Neural progenitor cell (in vitro differentiated cells): ENCODE data around the gene RELN.

ENCODE experiments used
- CTCF ChIP-seq: fragments of 200-600 bp; sonication (generic); IDR thresholded peaks from 2 replicates; pipeline ENCODE4 v1.5.1; 2017; ENCODE audit warnings: antibody characterized with exemption, mild to moderate bottlenecking
- EZH2 ChIP-seq: fragments of 200-600 bp; sonication (generic); IDR thresholded peaks from 2 replicates; pipeline ENCODE4 v1.6.1; 2017; ENCODE audit warnings: antibody characterized with exemption, mild to moderate bottlenecking, moderate library complexity
- EZH2phosphoT487 ChIP-seq: fragments of 200-600 bp; sonication (generic); IDR thresholded peaks from 2 replicates; pipeline ENCODE4 v1.6.1; 2017; ENCODE audit warnings: antibody characterized with exemption

GRCh38 chr7:103469095-103469948, 520.1 kb downstream of the RELN start:
- TF ChIP-seq CTCF (no peak), EZH2phosphoT487 (no peak), EZH2 (no peak)
